ENCODE results near the gene HAAO.

- TF ChIP-seq CTCF (IDR thresholded peaks at IDR 0.05) (no peak), POLR2A (IDR thresholded peaks at IDR 0.05) (no peak), EP300 (IDR thresholded peaks at IDR 0.05; ENCODE audit: low read depth) (no peak), POLR2AphosphoS5 (IDR thresholded peaks at IDR 0.05) (no peak)
Measured at GRCh38 chr2:42764901-42765300, 27.5 kb downstream of the HAAO start.

Measured in transverse colon (tissue), 4 donors.